ENCODE measurements around the gene GK.
"Not testable (repeated sequence)": the region's sequence is repeated elsewhere in the genome, so short reads cannot be mapped to it uniquely, and the experiment has no call there.

- TF ChIP-seq POLR2AphosphoS5 (IDR thresholded peaks at IDR 0.05; ENCODE audit: low read depth); CTCF (IDR thresholded peaks at IDR 0.05; ENCODE audit: insufficient read depth, low read length): not testable (repeated sequence)
Observed at GRCh38 chrX:30671189-30671588, 18.0 kb downstream of the GK start.
